HG03442 (cell line): Measurements from ENCODE around the gene PLK5.

Experiments used
- ATAC-seq: cut with Tn5 transposase; IDR thresholded peaks from one replicate; pipeline ENCODE4 v1.9.1; 2021; ENCODE audit warnings: mild to moderate bottlenecking, moderate library complexity; ENCODE audit not compliant: unreplicated experiment

PLK5 gene

DNA sequence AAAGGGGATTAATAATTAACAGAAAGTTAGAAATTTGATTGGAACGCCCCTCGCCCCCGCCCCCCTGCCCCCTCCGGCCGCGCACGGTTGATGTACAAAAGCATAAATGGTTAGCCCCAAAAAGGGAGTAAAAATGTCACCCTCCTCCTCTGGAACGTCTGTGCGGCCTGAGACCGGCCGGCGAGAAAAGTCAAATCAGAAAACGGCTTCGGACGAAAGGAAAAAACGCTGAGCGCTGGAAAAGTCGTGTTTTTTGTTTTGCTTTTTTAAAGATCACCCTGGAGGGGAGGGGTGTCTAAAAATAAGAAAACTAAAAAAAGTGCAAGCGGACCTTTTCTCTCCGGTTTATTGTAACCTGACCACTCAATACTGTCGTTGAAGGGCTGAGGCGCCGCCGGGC is 31.1 kb downstream of the PLK5 start:
- ATAC-seq = no peak

DNA sequence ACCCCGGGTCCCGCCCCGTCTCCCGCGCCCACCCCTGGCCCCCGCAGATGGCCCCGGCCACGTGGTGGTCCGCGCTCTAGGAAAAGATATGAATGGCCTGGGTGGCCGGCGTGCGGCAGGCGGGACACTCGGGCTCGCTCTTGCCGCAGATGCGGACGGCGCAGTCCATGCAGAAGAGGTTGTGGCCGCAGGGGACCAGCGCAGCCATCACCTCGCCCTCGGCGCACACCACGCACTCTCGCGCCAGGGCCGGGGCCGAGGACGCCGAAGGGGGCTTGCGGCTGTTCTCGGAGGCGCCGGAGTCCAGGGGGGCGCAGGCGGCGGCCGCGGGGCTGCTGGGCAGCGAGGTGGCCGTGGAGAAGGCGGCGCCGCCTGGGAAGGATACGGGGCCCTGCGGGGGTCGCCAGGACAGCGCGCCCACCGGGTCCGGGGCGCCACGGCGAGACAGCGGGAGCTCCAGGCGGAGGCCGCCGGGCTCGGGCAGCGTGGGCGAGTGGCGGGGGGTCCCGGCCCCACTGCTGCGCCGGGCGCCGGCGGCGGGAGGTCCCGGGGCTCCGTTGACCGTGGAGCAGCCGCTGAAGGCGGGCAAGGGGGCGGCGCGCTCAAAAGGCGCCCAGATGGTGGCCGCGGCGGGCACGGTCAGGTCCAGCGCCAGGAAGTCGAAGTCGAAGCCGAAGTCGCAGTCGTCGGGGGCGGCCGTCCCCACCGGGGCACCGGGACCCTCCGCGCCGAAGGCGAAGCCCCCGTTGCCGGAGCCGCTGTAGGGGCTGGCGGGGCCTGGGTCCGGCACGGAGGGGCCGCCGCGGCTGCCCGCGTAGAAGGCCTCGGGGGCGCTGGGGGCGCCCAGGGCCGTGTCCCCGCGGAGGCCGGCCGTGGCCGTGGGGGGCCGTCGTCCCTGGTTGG is 31.9 kb downstream of the PLK5 start:
- no peak for ATAC-seq

DNA sequence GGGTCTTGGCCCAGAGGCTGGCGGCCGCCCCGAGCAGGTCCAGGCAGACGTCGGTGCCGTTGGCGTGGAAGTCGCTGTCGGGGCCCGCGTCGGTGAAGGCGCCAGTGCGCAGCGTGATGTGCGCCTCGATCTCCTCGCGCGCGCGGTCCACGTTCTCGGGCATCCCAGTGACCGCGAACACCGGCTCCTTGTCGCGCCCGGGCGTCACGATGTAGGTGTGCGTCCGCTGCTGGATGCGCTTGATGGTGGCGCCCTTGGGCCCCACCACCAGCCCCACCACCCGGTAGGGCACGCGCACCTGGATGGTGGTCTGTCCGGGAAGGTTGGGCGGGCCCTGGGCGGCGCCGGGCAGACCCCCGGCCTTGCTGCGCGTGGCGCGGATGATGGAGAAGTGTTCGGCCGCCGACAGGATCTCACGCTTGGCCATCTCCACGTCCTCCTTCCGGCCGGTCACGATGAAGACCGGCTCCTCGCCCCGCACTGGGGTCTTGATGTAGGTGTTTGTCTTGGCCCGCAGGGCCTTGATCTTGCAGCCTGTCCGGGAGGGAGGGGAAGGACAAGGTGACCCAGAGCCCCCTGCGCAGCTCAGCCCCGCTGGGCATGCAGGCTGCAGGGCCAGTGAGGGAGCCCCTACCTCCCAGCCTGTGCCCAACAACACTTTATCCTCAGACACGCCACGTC is 32.7 kb downstream of the PLK5 start:
- no peak for ATAC-seq

DNA sequence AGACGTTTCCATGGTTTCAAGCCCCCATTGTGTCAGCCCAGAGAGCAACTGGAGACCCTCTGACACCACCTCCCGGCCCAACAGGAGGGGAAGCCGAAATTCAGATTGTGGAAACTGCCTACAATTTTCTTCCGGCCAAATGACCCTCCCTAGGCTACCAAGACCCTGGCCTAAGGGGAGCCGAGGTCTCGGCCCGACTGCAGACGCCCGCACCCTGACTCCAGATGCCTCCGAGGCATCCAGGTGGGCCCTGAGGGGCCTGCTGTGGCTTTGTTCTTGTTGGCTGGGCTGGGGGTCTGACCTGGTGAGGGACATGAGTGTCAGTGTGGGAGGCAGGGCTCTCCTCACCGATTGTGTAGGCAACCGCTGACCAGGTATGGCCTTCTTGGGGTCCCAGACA is 34.7 kb downstream of the PLK5 start:
- no peak for ATAC-seq

DNA sequence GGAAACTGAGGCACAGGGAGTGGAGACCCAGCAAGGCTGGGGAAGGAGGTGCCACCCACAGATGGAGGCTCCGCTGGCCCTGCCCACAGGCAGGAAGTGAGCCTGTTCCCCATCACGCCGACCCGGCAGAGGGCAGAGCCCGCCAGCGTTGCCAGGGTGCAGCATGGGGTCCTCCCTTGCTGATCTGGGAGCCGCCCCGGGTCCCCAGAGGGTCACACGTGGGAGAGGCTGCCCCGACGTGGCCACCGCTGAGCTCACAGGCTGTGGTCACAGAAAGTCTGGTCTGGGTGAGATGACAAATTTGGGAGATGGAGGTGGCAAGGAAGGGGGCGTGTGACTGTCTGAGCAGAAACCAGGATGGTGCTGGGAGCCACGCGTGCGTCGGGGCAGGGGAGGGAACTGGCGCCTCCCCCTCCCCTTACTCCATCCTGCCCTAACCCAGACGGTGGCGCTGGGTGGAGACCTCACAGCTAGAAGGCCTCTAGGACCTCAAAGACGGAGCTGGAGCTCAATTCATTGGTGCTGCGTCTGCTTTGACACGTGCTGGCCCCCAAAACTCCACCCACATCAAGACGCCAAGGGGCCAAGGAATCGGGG is 36.5 kb downstream of the PLK5 start:
- ATAC-seq = no peak

DNA sequence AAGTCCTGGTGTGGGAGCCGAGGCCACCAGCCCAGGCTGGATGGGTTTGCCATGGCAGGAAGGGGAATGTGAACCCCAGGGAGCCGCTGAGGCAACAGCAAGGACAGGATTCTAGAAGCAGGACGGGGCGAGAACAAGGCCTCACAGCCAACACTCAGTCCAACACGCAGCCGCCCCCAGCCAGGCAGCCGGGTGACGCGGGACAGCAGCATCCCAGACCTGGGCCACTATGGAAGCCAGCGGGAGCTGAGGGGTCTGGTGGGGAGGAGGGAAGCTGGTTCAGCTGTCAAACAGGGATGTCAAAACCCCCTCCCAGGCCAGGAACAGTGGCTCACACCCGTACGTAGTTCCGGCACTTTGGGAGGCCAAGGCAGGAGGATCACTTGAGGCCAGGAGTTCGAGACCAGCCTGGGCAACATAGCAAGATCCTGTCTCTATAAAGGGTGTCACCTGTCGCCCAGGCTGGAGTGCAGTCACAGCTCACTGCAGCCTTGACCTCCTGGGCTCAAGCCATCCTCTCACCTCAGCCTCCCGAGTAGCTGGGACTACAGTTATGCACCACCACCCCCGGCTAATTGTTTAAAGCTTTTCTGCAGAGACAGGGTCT is 37.5 kb downstream of the PLK5 start:
- no peak for ATAC-seq

DNA sequence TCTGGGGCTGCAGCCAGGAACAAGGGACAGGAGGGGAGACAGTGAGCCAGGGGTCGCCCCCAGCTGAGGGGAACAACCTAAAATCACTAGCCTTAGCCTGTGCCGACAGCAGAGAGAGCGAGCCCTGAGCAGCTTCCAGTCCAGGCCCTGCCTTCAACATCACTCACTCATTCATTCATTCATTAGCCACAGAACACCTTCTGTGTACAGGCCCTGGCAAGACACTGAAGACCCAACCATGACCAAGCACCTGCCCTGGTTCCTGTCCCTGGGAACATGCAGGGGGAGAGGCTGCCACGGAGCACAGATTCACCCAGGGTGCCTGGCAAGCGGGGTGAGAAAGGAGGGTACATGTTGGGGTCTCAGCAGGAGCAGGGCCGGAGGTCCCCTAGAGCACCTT is 39.4 kb downstream of the PLK5 start:
- ATAC-seq = no peak

DNA sequence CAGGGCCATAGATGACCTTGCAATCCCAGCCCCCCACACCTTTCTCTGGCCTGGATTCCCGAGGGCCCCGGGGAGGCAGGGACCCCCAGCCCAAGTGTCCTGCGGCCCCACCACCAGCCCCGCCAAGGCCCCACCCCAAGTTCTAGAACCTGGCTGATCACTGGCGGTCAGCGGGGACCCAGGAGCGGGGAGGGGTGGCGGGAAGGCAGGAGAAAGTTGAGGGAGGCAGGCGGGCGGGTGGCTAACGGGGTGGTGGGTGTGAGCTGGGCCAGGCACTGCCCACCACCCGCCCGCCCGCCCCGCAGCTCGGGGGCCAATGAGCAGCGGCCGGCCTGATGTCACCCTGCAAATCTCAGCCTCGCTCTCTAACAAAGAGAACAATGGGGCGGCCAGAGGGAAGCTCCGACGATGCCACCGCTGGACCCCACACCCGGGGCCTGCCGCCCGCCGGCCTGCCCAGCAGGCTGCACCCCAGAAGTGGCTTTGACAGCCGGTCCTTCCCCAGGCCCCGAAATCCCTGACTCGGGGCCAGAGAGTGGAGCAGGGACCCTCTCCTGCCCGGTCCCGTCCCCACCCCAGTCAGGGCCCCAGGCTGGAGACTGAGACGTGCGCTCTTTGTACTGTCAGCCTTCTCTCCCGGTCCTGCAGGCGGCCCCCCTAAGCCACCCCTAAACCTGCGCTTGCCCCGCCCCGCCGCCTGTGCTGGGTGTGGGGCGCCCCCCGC is 42.7 kb downstream of the PLK5 start:
- no peak for ATAC-seq

DNA sequence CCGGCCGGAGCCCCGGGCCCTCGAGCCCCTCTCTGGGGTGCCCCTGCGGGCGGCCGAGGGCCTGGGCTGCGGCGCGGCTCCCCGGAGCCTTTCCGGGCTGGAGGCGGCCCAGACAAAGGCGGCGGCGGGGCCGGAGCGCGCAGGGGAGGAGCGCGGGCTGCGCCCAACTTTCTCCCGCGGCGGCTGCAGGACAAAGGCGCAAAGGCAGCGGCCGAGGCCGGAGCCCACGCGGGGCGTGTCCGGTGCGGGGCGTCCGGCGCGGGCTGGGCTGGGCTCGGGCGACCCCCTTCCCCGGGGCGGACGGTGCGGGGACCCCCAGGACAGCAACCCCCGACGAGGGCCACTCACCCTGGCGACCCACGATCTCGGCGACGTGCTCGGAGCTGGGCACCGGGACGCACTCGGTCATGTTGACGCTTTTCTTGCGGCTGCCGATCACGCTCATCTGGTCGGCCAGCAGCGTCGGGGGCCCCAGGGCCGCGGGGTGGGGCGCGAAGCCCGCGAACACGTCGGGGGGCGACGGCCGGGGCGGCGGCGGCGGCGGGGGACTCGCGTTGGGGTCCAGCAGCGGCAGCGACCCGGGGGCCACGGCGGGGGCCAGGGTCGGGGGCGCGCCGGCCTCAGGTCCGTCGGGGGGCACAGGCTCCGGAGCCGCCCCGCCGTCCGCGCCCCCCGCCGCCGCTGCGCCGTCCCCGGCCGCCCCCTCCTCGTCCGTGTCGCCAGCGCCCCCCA is 43.4 kb downstream of the PLK5 start:
- no peak for ATAC-seq

DNA sequence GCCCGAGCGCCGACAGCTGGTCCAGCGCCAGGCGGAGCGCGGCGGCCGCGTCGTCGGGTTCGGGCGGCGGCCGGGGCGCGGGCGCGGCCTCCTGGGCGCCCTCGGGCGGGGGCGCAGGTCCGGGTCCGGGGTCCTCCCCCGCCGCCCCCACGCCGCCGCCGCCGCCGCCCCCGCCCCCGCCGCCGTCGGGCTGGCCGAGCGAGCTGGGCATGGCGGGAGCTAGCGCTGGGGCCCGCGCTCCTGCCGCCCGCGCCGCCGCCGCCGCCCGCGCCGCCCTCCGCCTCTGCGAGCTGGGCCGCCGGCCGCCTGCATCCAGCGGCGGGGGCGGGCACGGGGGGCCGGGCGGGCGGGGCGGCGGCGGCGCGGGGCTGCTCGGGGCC is 44.0 kb downstream of the PLK5 start:
- no peak for ATAC-seq

DNA sequence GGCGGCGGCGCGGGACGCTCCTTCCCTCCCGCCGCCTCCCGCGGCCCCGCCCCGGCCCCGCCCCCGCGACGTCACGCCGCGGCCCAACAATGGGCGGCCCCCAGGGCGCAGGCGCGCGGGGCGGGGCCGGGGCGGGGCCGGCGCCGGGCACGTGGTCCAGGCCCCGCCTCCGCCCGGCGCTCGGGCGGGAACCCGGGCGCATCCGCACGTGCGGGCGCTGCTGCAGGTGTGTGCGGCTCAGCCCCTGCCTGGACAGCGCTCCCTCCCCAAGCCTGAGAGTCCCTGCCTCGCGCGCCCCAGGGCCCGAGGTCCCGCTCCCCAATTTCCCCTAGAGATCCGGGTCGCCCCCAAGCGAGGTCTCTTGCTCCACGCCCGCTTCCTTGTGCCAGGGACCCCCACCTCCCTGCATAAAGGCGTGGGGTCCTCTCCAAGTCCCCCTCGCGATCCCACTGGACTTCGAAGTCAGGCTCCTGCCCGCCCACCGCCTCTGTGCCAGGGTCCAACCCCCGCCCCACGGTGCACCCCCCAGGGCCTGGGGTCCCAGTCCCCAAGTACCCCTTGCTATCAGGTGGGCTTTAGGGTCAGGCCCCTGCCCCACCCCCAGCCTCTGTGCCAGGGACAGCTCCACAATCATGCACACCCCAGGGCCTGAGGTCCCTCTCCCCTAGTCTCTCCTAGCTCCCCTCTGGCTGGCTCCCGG is 44.6 kb downstream of the PLK5 start, which contains the start of gene MEX3D:
MEX3D (minus strand) TSS at position 6 of the 700 bp plus-strand sequence. CDS start 267 bp downstream, outside the sequence.
- ATAC-seq = no peak

DNA sequence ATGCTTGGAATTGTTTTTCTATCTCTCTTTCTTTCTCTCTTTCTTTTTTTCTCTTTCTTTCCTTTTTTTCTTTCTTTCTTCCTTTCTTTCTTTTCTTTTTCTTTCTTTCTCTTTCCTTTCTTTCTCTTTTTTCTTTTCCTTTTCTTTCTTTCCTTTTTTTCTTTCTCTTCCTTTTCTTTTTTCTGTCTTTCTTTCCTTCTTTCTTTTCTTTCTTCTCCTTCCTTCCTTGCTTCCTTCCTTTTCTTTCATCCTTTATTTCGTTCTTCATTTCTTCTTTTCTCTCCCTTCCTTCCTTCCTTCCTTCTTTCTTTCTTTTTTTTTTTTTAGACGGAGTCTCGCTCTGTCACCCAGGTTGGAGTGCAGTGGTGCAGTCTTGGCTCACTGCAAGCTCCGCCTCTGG is 46.1 kb downstream of the PLK5 start:
- ATAC-seq = no peak

DNA sequence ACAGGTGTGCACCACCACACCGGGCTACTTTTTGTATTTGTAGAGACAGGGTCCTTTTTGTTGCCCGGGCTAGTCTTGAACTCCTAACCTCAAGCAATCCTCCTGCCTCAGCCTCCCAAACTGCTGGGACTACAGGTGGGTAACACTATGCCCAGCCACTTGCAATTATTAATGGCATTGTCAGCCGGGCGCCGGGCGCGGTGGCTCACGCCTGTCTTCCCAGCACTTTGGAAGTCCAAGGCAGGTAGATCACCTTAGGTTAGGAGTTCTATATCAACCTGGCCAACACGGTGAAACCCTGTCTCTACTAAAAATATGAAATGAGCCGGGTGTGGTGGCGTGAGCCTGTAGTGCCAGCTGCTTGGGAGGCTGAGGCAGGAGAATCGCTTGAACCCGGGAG is 47.0 kb downstream of the PLK5 start:
- no peak for ATAC-seq

DNA sequence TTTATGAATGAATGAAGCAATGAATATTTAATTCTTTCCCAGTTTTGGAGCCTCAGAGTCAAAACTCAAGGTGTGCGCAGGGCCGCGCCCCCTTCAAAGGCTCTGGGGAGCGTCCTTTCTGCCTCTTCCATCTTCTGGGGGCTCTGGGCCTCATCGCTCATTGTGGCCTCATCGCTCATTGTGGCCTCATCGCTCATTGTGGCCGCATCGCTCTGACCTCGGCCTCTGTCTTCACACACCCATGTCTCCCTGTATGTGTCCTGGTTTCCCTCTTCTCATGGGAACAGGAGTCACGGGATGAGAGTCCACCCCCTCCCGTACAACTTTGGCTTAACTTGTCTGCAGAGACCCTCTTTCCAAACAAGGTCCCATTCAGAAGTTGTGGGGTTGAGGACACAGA is 47.5 kb downstream of the PLK5 start:
- no peak for ATAC-seq

DNA sequence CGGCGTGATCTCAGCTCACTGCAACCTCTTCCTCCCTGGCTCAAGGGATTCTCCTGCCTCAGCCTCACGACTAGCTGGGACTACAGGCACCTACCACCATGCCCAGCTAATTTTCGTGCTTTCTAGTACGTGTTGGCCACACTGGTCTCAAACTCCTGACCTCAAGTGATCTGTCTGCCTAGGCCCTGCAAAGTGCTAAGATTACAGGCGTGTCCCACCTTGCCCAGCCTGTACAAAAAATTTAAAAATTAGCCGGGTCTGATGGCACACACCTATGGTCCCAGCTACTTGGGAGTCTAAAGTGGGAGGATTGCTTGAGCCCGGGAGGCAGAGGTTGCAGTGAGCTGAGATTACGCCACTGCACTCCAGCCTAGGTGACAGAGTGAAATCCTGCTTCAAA is 48.9 kb downstream of the PLK5 start:
- no peak for ATAC-seq

DNA sequence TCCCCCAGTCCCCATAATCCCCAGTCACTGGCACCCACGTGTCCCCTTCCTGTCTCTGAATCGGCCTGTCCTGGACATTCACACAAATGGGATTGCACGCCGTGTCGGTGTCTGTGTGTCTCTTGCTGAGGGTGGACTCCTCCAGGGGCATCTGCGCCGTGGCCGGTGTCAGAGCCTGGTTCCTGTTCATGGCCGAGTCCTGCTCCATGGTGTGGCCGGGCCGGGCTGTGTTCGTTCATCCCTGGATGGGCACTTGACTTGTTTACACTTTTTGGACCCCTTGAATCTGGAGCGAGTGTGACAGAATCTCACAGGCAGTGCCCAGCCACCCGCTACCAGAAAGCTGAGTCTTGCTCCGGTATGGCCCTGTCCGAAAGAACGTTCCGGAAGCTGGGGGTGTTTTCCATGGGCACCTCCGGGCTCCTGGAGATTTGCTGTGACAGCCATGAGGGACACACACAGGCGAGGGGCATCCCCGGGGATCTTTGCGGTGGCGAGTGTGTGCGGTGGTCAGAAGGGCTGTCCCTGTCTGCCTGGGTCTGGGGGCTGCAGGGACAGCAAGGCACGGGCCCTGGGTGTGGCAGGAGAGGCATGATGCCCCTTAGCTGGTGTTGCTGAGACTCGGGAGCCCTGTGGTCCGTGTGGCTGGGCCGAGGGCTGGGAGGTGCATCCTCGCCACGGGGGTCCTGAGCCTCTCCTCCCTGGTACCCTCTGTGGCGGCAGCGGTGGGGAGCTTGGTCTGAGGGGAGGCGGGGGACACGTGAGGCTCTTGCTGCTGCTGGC is 50.7 kb downstream of the PLK5 start:
- ATAC-seq = no peak

DNA sequence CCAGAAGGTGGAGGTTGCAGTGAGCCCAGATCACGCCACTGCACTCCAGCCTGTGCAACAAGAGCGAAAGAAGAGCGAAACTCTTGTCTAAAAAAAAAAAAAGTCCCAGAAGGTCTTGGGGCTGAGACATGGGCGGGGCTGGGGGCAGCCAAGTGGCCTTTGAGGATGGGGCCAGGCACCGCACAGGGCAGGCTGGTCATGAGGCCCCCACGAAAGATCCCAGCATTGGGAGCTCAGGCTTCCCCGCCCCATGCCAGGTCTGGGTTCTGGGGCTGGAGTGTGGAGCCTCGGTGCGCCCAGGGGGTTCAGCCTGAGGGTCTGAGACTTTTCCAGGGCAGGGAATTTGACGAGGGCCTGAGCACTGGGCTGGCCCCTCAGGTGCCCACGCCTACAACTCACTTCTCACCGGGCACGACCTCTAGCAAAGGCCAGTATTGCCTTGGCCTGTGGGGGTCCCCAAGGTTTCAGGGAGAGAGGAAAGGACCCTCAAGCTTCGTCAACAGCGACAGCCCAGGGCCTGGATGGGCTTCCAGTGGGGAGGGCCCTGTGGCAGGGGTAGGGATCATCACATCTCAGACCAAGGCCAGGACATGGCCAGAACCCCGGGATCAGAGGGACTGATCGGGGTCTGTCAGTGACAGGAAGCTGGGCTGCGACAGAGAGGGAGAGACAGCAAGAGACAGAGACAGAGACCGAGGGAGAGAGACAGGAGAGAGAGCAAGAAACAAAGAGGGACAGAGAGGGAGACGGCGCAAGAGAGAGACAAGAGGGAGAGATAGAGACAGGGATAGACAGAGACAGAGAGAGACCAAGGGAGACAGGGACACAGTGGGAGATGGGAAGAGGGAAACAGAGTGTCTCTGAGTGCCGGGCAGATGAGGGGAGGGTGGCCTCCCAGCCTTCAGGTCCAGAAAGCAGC is 51.7 kb downstream of the PLK5 start:
- no peak for ATAC-seq
